WTC11 (cell line): ENCODE data around the gene SULT1C3. TPM values are rescaled to one million over a fixed set of nuclear protein-coding genes. Genes with fewer than 3 reads are reported as not detected.

ENCODE experiments used
- ATAC-seq: fragments of 200-7000 bp; cut with Tn5 transposase; 2 replicates; pipeline ENCODE4 v1.10.0; 2021; ENCODE audit warnings: mild to moderate bottlenecking, moderate library complexity
- CTCF ChIA-PET: fragments of 300-600 bp; sonication (Branson Sonifier 250); formaldehyde crosslinking; loops from one replicate; lab custom pipeline; 2021; ENCODE audit warnings: antibody characterized with exemption; lab: Charles Lee
- POLR2A ChIA-PET: fragments of 350-600 bp; sonication (Branson Sonifier 250); formaldehyde crosslinking; loops from one replicate; lab custom pipeline; 2021; ENCODE audit warnings: antibody characterized with exemption; lab: Charles Lee
- DNase-seq: peaks from one replicate; pipeline ENCODE4 v3.0.0; 2021; ENCODE audit warnings: low spot score
- H3K27ac Mint-ChIP-seq: 2 replicates; pipeline ENCODE4 v1.8.0; 2021; ENCODE audit warnings: mixed read lengths
- H3K27me3 Mint-ChIP-seq: 2 replicates; pipeline ENCODE4 v1.8.0; 2021; ENCODE audit warnings: low read depth, mild to moderate bottlenecking, moderate library complexity, mixed read lengths
- H3K36me3 Mint-ChIP-seq: 2 replicates; pipeline ENCODE4 v1.8.0; 2021; ENCODE audit warnings: mixed read lengths
- H3K4me1 Mint-ChIP-seq: 2 replicates; pipeline ENCODE4 v1.8.0; 2022; ENCODE audit warnings: mixed read lengths
- H3K4me3 Mint-ChIP-seq: 2 replicates; pipeline ENCODE4 v1.8.0; 2021; ENCODE audit warnings: mild to moderate bottlenecking, moderate library complexity, mixed read lengths
- H3K9me3 Mint-ChIP-seq: 2 replicates; pipeline ENCODE4 v1.8.0; 2021; ENCODE audit warnings: mixed read lengths
- CREM ChIP-seq: sonication (generic); formaldehyde crosslinking; IDR thresholded peaks from 2 replicates; pipeline ENCODE4 v1.8.1; 2022; ENCODE audit warnings: mild to moderate bottlenecking, missing genetic modification reagents, moderate library complexity
- E2F4 ChIP-seq: sonication (generic); formaldehyde crosslinking; IDR thresholded peaks from 2 replicates; pipeline ENCODE4 v1.8.1; 2022; ENCODE audit warnings: low read depth, mild to moderate bottlenecking, moderate library complexity, missing genetic modification reagents, borderline replicate concordance
- E2F5 ChIP-seq: sonication (generic); formaldehyde crosslinking; IDR thresholded peaks from 2 replicates; pipeline ENCODE4 v1.8.1; 2022; ENCODE audit warnings: mild to moderate bottlenecking, moderate library complexity, missing genetic modification reagents
- EMX1 ChIP-seq: fragments of 250-450 bp; sonication (Bioruptor Pico); IDR thresholded peaks from 2 replicates; pipeline ENCODE4 v1.8.0; 2021; ENCODE audit warnings: mild to moderate bottlenecking
- ESRRA ChIP-seq: sonication (generic); formaldehyde crosslinking; IDR thresholded peaks from 2 replicates; pipeline ENCODE4 v1.8.1; 2022; ENCODE audit warnings: mild to moderate bottlenecking, missing genetic modification reagents, borderline replicate concordance
- FOXP4 ChIP-seq: sonication (generic); formaldehyde crosslinking; IDR thresholded peaks from 2 replicates; pipeline ENCODE4 v1.8.0; 2022; ENCODE audit warnings: mild to moderate bottlenecking, missing genetic modification reagents
- HMGA2 ChIP-seq: fragments of 250-450 bp; sonication (Bioruptor Pico); IDR thresholded peaks from 2 replicates; pipeline ENCODE4 v1.4.0; 2021; ENCODE audit warnings: mild to moderate bottlenecking, moderate library complexity
- IRF1 ChIP-seq: sonication (generic); formaldehyde crosslinking; IDR thresholded peaks from 2 replicates; pipeline ENCODE4 v1.8.0; 2023; ENCODE audit warnings: missing genetic modification reagents
- JUN ChIP-seq: sonication (generic); formaldehyde crosslinking; IDR thresholded peaks from 2 replicates; pipeline ENCODE4 v1.8.0; 2023; ENCODE audit warnings: mild to moderate bottlenecking, missing genetic modification reagents
- MLX ChIP-seq: sonication (generic); formaldehyde crosslinking; IDR thresholded peaks from 2 replicates; pipeline ENCODE4 v1.8.1; 2023; ENCODE audit warnings: mild to moderate bottlenecking, missing genetic modification reagents, moderate library complexity
- RORB ChIP-seq: fragments of 250-450 bp; sonication (Bioruptor Pico); IDR thresholded peaks from 2 replicates; pipeline ENCODE4 v1.9.0; 2021; ENCODE audit warnings: mild to moderate bottlenecking
- SOX15 ChIP-seq: fragments of 250-450 bp; sonication (Bioruptor Pico); IDR thresholded peaks from 2 replicates; pipeline ENCODE4 v1.9.0; 2021; ENCODE audit warnings: mild to moderate bottlenecking
- TCF7 ChIP-seq: sonication (generic); formaldehyde crosslinking; IDR thresholded peaks from 2 replicates; pipeline ENCODE4 v1.8.0; 2022; ENCODE audit warnings: mild to moderate bottlenecking, low read depth, missing genetic modification reagents, moderate library complexity
- TEAD4 ChIP-seq: sonication (generic); formaldehyde crosslinking; IDR thresholded peaks from 2 replicates; pipeline ENCODE4 v1.8.0; 2022; ENCODE audit warnings: mild to moderate bottlenecking, missing genetic modification reagents
- USF2 ChIP-seq: sonication (generic); formaldehyde crosslinking; IDR thresholded peaks from 2 replicates; pipeline ENCODE4 v1.8.1; 2023; ENCODE audit warnings: mild to moderate bottlenecking, missing genetic modification reagents, moderate library complexity
- ZBTB21 ChIP-seq: sonication (generic); formaldehyde crosslinking; IDR thresholded peaks from 2 replicates; pipeline ENCODE4 v1.8.1; 2023; ENCODE audit warnings: mild to moderate bottlenecking, missing genetic modification reagents, borderline replicate concordance
- ZMAT4 ChIP-seq: fragments of 250-450 bp; sonication (Bioruptor Pico); IDR thresholded peaks from 2 replicates; pipeline ENCODE4 v1.9.0; 2021; ENCODE audit warnings: mild to moderate bottlenecking
- ZNF232 ChIP-seq: sonication (generic); formaldehyde crosslinking; IDR thresholded peaks from 2 replicates; pipeline ENCODE4 v1.8.0; 2022; ENCODE audit warnings: mild to moderate bottlenecking, missing genetic modification reagents
- ZNF263 ChIP-seq: sonication (generic); formaldehyde crosslinking; IDR thresholded peaks from 2 replicates; pipeline ENCODE4 v1.8.1; 2022; ENCODE audit warnings: low read depth, mild to moderate bottlenecking, moderate library complexity, missing genetic modification reagents
- ZNF317 ChIP-seq: sonication (generic); formaldehyde crosslinking; IDR thresholded peaks from 2 replicates; pipeline ENCODE4 v1.8.1; 2023; ENCODE audit warnings: low read depth, mild to moderate bottlenecking, moderate library complexity, missing genetic modification reagents, borderline replicate concordance
- ZNF416 ChIP-seq: fragments of 250-450 bp; sonication (Bioruptor Pico); IDR thresholded peaks from 2 replicates; pipeline ENCODE4 v1.9.0; 2021; ENCODE audit warnings: mild to moderate bottlenecking, inconsistent platforms
- ZNF512 ChIP-seq: sonication (generic); formaldehyde crosslinking; IDR thresholded peaks from 2 replicates; pipeline ENCODE4 v1.8.1; 2022; ENCODE audit warnings: missing genetic modification reagents, borderline replicate concordance
- ZNF671 ChIP-seq: fragments of 250-450 bp; sonication (Bioruptor Pico); IDR thresholded peaks from 2 replicates; pipeline ENCODE4 v1.8.0; 2021; ENCODE audit warnings: mild to moderate bottlenecking
- ZSCAN18 ChIP-seq: fragments of 250-450 bp; sonication (Bioruptor Pico); IDR thresholded peaks from 2 replicates; pipeline ENCODE4 v2.1.2; 2022; ENCODE audit warnings: mild to moderate bottlenecking, moderate library complexity
- total RNA-seq: library from RNA; stranded (reverse); gene quantifications from 3 replicates; pipeline ENCODE4 v1.2.3, GENCODE V29; 2021

Gene SULT1C3
- total RNA-seq, 1 experiment from 2014 or later = not detected

GRCh38 chr2:108220942-108221541 is 18.7 kb upstream of the SULT1C3 start:
- no peak overlapping the region for H3K4me3 Mint-ChIP-seq
- DNase-seq (no peak), ATAC-seq (no peak)
- no peaks in the 10 kb centered on the region for H3K4me1 Mint-ChIP-seq
- CTCF ChIA-PET = no interaction called here
- H3K9me3 Mint-ChIP-seq = peaks cover 43% of the 10 kb centered on the region
- no peak overlapping the region for H3K27ac Mint-ChIP-seq
- POLR2A ChIA-PET = no interaction called here
- H3K27me3 Mint-ChIP-seq = peaks cover 4% of the 10 kb centered on the region; the same call in 1 of the 2 replicates
- peaks cover 31% of the 10 kb centered on the region for H3K36me3 Mint-ChIP-seq
- TF ChIP-seq ZBTB21 (CRISPR knock-in tag) = no peak
- no peak for TF ChIP-seq ZNF416 (CRISPR knock-in tag)
- no peak for TF ChIP-seq ZNF232 (CRISPR knock-in tag)
- TF ChIP-seq IRF1 = no peak
- no peak for TF ChIP-seq USF2 (CRISPR knock-in tag)
- no peak for TF ChIP-seq RORB
- TF ChIP-seq TEAD4 (CRISPR knock-in tag) = no peak
- TF ChIP-seq ZNF317 (CRISPR knock-in tag) = no peak
- TF ChIP-seq ZMAT4 (CRISPR knock-in tag) = no peak
- no peak for TF ChIP-seq JUN (CRISPR knock-in tag)
- no peak for TF ChIP-seq CREM (CRISPR knock-in tag)

GRCh38 chr2:108222261-108222660 is 17.5 kb upstream of the SULT1C3 start:
- POLR2A ChIA-PET = no interaction called here
- peaks cover 31% of the 10 kb centered on the region for H3K36me3 Mint-ChIP-seq

More at GRCh38 chr2:108222261-108222660, 17.5 kb upstream of the SULT1C3 start:
- Mint-ChIP-seq H3K4me3 (no peak overlapping the region), H3K27me3 (peaks cover 4% of the 10 kb centered on the region; the same call in 1 of the 2 replicates), H3K9me3 (peaks cover 49% of the 10 kb centered on the region), H3K4me1 (no peaks in the 10 kb centered on the region), H3K27ac (no peak overlapping the region)
- TF ChIP-seq ZSCAN18 (CRISPR knock-in tag) (no peak), EMX1 (CRISPR knock-in tag) (no peak), ZNF512 (CRISPR knock-in tag) (no peak), ZNF671 (no peak), RORB (no peak), E2F4 (CRISPR knock-in tag) (no peak), IRF1 (no peak), SOX15 (no peak), FOXP4 (CRISPR knock-in tag) (no peak), JUN (CRISPR knock-in tag) (no peak), E2F5 (no peak), ZNF263 (CRISPR knock-in tag) (no peak), MLX (CRISPR knock-in tag) (no peak), ESRRA (CRISPR knock-in tag) (no peak), TCF7 (CRISPR knock-in tag) (no peak), HMGA2 (CRISPR knock-in tag) (no peak)
- CTCF ChIA-PET = no interaction called here
- no peak for ATAC-seq
- no peak for DNase-seq
